Osteoblast (primary cell): ENCODE results near the gene NUDT4. TPM values are rescaled to one million over a fixed set of nuclear protein-coding genes. Genes with fewer than 3 reads are reported as not detected.

ENCODE experiments used
- DNase-seq: peaks from one replicate; pipeline ENCODE4 v3.0.0; 2011; ENCODE audit warnings: low spot score, mixed read lengths; ENCODE audit not compliant: insufficient read length; ENCODE audit errors: missing footprints
- H2AFZ ChIP-seq: 2 replicates; pipeline ENCODE4 v1.6.0; 2011; ENCODE audit warnings: mild to moderate bottlenecking, low read length
- H3K27ac ChIP-seq: 2 replicates; pipeline ENCODE4 v1.5.1; 2011; ENCODE audit warnings: mild to moderate bottlenecking, low read depth, low read length, moderate library complexity
- H3K27me3 ChIP-seq: 2 replicates; pipeline ENCODE4 v1.6.0; 2012; ENCODE audit warnings: mild to moderate bottlenecking, control low read depth, inconsistent platforms, low read length, moderate library complexity; ENCODE audit not compliant: insufficient read depth
- H3K36me3 ChIP-seq: 2 replicates; pipeline ENCODE4 v1.5.1; 2011; ENCODE audit warnings: mild to moderate bottlenecking, low read length, control low read depth, moderate library complexity; ENCODE audit not compliant: insufficient read depth
- H3K4me1 ChIP-seq: 2 replicates; pipeline ENCODE4 v1.5.1; 2011; ENCODE audit warnings: mild to moderate bottlenecking, low read length, control low read depth, moderate library complexity; ENCODE audit not compliant: insufficient read depth
- H3K4me2 ChIP-seq: 2 replicates; pipeline ENCODE4 v1.6.0; 2011; ENCODE audit warnings: mild to moderate bottlenecking, low read length; ENCODE audit not compliant: insufficient read depth
- H3K4me3 ChIP-seq: fragments of 200-600 bp; sonication (generic); 3 replicates; pipeline ENCODE4 v1.5.1; 2012; ENCODE audit warnings: mild to moderate bottlenecking, low read length, inconsistent platforms; ENCODE audit not compliant: insufficient read depth
- H3K79me2 ChIP-seq: 2 replicates; pipeline ENCODE4 v1.6.0; 2012; ENCODE audit warnings: mild to moderate bottlenecking, low read length, control low read depth, inconsistent platforms; ENCODE audit not compliant: insufficient read depth
- H3K9me3 ChIP-seq: 2 replicates; pipeline ENCODE4 v1.5.1; 2011; ENCODE audit warnings: low read depth, low read length, control low read depth
- H4K20me1 ChIP-seq: 2 replicates; pipeline ENCODE4 v1.6.0; 2012; ENCODE audit warnings: mild to moderate bottlenecking, low read length, control low read depth; ENCODE audit not compliant: insufficient read depth
- total RNA-seq: library from RNA; depleted of rRNA; stranded (reverse); fragments of >200 nt; gene quantifications from 2 replicates; pipeline ENCODE4 v1.2.3, GENCODE V29; 2012
- TF ChIP-seq, protein P1 (sequence below): IDR thresholded peaks from 2 replicates; pipeline ENCODE4 v1.5.1; 2011; ENCODE audit warnings: mild to moderate bottlenecking, low read depth, low read length, moderate library complexity; ENCODE audit errors: extremely low read depth

Gene NUDT4
- total RNA-seq, 1 donor: 145 TPM

DNA sequence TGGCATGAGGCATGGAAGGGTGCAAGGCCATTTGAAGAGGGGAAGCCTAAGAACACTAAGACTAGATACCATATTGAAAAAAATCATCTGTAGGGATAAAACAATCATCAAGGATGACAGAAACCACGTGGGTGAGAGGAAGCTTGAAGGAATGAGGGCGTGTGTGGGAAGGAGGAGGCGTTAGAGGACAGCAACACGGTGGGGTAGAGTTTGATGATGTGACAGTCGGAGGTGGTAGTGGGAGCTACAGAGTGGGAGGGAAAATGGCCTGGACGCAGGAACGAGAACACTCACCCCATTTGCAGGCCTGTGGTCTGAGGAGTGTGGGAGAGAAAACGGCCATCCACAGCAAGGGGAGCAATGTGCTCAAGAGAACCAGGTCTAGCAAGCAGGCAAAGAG is 25.4 kb upstream of the NUDT4 start:
- TF ChIP-seq, protein P1, sequence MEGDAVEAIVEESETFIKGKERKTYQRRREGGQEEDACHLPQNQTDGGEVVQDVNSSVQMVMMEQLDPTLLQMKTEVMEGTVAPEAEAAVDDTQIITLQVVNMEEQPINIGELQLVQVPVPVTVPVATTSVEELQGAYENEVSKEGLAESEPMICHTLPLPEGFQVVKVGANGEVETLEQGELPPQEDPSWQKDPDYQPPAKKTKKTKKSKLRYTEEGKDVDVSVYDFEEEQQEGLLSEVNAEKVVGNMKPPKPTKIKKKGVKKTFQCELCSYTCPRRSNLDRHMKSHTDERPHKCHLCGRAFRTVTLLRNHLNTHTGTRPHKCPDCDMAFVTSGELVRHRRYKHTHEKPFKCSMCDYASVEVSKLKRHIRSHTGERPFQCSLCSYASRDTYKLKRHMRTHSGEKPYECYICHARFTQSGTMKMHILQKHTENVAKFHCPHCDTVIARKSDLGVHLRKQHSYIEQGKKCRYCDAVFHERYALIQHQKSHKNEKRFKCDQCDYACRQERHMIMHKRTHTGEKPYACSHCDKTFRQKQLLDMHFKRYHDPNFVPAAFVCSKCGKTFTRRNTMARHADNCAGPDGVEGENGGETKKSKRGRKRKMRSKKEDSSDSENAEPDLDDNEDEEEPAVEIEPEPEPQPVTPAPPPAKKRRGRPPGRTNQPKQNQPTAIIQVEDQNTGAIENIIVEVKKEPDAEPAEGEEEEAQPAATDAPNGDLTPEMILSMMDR: no peak
- Histone ChIP-seq H3K4me2 (no peak overlapping the region), H3K79me2 (no peaks in the 10 kb centered on the region), H3K4me3 (no peak overlapping the region), H4K20me1 (no peaks in the 10 kb centered on the region), H3K27me3 (no peaks in the 10 kb centered on the region), H3K4me1 (no peaks in the 10 kb centered on the region), H3K9me3 (no peaks in the 10 kb centered on the region), H2AFZ (no peak overlapping the region), H3K36me3 (no peaks in the 10 kb centered on the region), H3K27ac (no peak overlapping the region)
- no peak for DNase-seq

DNA sequence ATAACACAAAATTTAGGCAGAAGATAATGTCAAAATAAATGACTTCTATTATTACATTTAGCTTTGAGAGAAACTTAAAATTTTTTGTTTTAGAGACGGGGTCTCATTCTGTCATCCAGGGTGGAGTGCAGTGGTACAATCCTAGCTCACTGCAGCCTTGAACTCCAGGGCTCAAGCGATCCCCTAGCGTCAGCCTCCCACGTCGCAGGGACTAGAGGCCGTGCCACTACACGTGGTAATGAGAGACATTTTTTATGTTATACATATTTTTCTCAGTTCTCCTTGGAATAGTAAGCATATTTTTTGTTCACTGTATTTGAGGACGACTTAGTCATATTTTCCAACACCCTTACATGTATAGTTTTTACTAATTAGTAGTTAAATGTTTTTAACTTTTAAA is 21.5 kb upstream of the NUDT4 start:
- Histone ChIP-seq H2AFZ (no peak overlapping the region), H3K36me3 (no peaks in the 10 kb centered on the region), H3K27me3 (no peaks in the 10 kb centered on the region), H4K20me1 (no peaks in the 10 kb centered on the region), H3K4me1 (peaks cover 2% of the 10 kb centered on the region), H3K4me3 (no peak overlapping the region), H3K79me2 (no peaks in the 10 kb centered on the region), H3K27ac (no peak overlapping the region), H3K9me3 (no peaks in the 10 kb centered on the region), H3K4me2 (no peak overlapping the region)
- TF ChIP-seq, protein P1: no peak
- DNase-seq: no peak

DNA sequence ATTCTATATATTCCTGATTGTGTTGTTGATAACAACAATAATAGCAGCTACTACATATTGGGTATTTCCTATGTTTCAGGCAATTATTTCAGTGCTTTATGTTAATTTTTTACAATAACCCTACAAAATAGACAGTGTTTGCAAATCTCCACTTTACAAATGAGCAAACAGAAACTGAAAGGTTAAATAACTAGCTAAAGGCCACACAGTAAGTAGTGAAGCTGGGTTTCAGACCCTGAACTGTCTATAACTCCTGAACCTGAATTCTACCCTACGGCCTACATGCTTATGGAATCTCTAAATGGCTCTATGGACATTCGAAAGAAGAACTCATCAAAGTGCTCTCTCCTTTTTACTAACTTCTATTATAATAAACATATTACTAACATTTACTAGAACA is 19.7 kb upstream of the NUDT4 start:
- Histone ChIP-seq H3K27me3 (no peaks in the 10 kb centered on the region), H3K36me3 (no peaks in the 10 kb centered on the region), H3K4me2 (no peak overlapping the region), H3K79me2 (no peaks in the 10 kb centered on the region), H3K9me3 (no peaks in the 10 kb centered on the region), H3K4me1 (peaks cover 7% of the 10 kb centered on the region), H3K4me3 (no peak overlapping the region), H3K27ac (no peak overlapping the region), H4K20me1 (no peaks in the 10 kb centered on the region), H2AFZ (no peak overlapping the region)
- DNase-seq: no peak
- TF ChIP-seq, protein P1: no peak

DNA sequence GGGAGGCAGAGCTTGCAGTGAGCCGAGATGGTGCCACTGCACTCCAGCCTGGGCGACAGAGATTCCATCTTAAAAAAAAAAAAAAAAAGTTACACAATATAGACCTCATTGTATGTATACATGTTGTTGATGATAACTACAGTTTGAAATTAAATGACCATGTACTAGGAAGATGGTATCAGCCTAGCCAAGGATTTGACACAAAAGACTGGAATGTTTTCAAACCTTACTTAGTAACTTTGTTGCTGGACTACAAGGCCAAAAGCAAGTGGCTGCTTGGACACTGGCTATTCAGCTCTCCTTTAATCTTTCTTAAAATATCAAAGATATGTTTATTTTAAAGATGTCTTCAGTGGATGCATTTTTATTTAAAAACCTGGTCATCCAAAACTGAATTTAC is 18.9 kb upstream of the NUDT4 start:
- Histone ChIP-seq H3K27me3 (no peaks in the 10 kb centered on the region), H3K27ac (no peak overlapping the region), H3K4me2 (no peak overlapping the region), H3K4me1 (peaks cover 7% of the 10 kb centered on the region), H3K4me3 (no peak overlapping the region), H3K79me2 (no peaks in the 10 kb centered on the region), H2AFZ (no peak overlapping the region), H4K20me1 (no peaks in the 10 kb centered on the region), H3K36me3 (no peaks in the 10 kb centered on the region), H3K9me3 (no peaks in the 10 kb centered on the region)
- DNase-seq: peak; percentile 50
- TF ChIP-seq, protein P1: no peak
